Naive thymus-derived CD4-positive, alpha-beta T cell (primary cell): ENCODE measurements around the gene MIOX. TPM values are rescaled to one million over a fixed set of nuclear protein-coding genes. Genes with fewer than 3 reads are reported as not detected.

Experiments
- ATAC-seq: fragments of 150-1000 bp; cut with Tn5 transposase; 2 replicates; pipeline ENCODE4 v1.10.0; 2021; ENCODE audit warnings: mild to moderate bottlenecking, moderate library complexity
- CTCF ChIA-PET: fragments of 350-600 bp; sonication (Branson Sonifier 250); formaldehyde crosslinking; loops from one replicate; lab custom pipeline; 2021; ENCODE audit warnings: antibody characterized with exemption; lab: Charles Lee
- POLR2A ChIA-PET: fragments of 350-600 bp; sonication (Branson Sonifier 250); formaldehyde crosslinking; loops from one replicate; lab custom pipeline; 2021; ENCODE audit warnings: antibody characterized with exemption, inconsistent platforms; lab: Charles Lee
- DNase-seq, 9 donors: peaks; one replicate each; pipeline versions ENCODE4 v3.0.0 to v3.0.0-alpha.2; 2020 to 2022; ENCODE audit warnings: mixed read lengths in 1 of 9
- H3K27ac ChIP-seq: one replicate; pipeline ENCODE4 v1.7.0; 2013; ENCODE audit warnings: mild to moderate bottlenecking, low read depth, low read length, moderate library complexity
- H3K27me3 ChIP-seq, 2 donors: one replicate each; pipeline ENCODE4 v1.7.0; 2013; ENCODE audit warnings: low read length in 2 of 2, mild to moderate bottlenecking in 2 of 2, moderate library complexity in 2 of 2; ENCODE audit not compliant: control insufficient read depth in 2 of 2, insufficient read depth in 2 of 2
- H3K36me3 ChIP-seq, 3 experiments: 1 replicate in 2 of 3; 2 replicates in 1 of 3; pipeline ENCODE4 v1.7.0; 2013; ENCODE audit warnings: low read length in 3 of 3, mild to moderate bottlenecking in 3 of 3, moderate library complexity in 1 of 3; ENCODE audit not compliant: insufficient read depth in 3 of 3, control insufficient read depth in 2 of 3
- H3K4me1 ChIP-seq, 2 donors: one replicate each; pipeline ENCODE4 v1.7.0; 2013; ENCODE audit warnings: low read length in 2 of 2, mild to moderate bottlenecking in 2 of 2, moderate library complexity in 1 of 2; ENCODE audit not compliant: control insufficient read depth in 2 of 2, insufficient read depth in 2 of 2
- H3K4me3 ChIP-seq: 2 replicates; pipeline ENCODE4 v1.7.0; 2013; ENCODE audit warnings: mild to moderate bottlenecking, low read length
- H3K9me3 ChIP-seq, 3 experiments: 1 replicate in 2 of 3; 2 replicates in 1 of 3; pipeline ENCODE4 v1.7.0; 2013; ENCODE audit warnings: low read length in 3 of 3; ENCODE audit not compliant: control insufficient read depth in 2 of 3
- H3K27ac Mint-ChIP-seq, 9 donors: one replicate each; pipeline ENCODE4 v1.8.0; 2020 to 2022; ENCODE audit warnings: mixed read lengths in 9 of 9, mild to moderate bottlenecking in 8 of 9, moderate library complexity in 5 of 9, inconsistent platforms in 2 of 9
- H3K27me3 Mint-ChIP-seq, 5 donors: one replicate each; pipeline ENCODE4 v1.8.0; 2021 to 2022; ENCODE audit warnings: mixed read lengths in 5 of 5, mild to moderate bottlenecking in 1 of 5
- H3K36me3 Mint-ChIP-seq, 5 donors: one replicate each; pipeline ENCODE4 v1.8.0; 2020 to 2022; ENCODE audit warnings: mixed read lengths in 5 of 5, mild to moderate bottlenecking in 3 of 5, inconsistent platforms in 1 of 5
- H3K4me1 Mint-ChIP-seq, 7 donors: one replicate each; pipeline ENCODE4 v1.8.0; 2020 to 2022; ENCODE audit warnings: mixed read lengths in 7 of 7, mild to moderate bottlenecking in 3 of 7, inconsistent platforms in 1 of 7
- H3K4me3 Mint-ChIP-seq, 10 donors: one replicate each; pipeline ENCODE4 v1.8.0; 2020 to 2022; ENCODE audit warnings: mild to moderate bottlenecking in 10 of 10, mixed read lengths in 10 of 10, moderate library complexity in 6 of 10, inconsistent platforms in 2 of 10
- H3K9me3 Mint-ChIP-seq, 11 donors: one replicate each; pipeline ENCODE4 v1.8.0; 2020 to 2022; ENCODE audit warnings: mixed read lengths in 11 of 11, mild to moderate bottlenecking in 4 of 11, inconsistent platforms in 1 of 11, moderate library complexity in 1 of 11
- intact Hi-C, 2 donors: fragments of 100-400 bp; cut with micrococcal nuclease; formaldehyde crosslinking; loops; one replicate each; pipeline ENCODE4 v1.15.1; 2023
- polyA plus RNA-seq, 2 donors: library from polyadenylated mRNA; unstranded; fragments of 300-500 nt; fragmentation: Illumina TruSeq; gene quantifications; one replicate each; pipeline ENCODE4 v1.2.3, GENCODE V29; 2021
- total RNA-seq, 6 experiments: library from RNA in 5 of 6; stranded (reverse) in 5 of 6; gene quantifications; 1 replicate in 5 of 6; 2 replicates in 1 of 6; pipeline ENCODE4 v1.2.3 and lab custom pipeline; 2021 to 2026

Gene MIOX
- total and polyA plus RNA-seq, 7 experiments from 2014 or later, result 0.22 TPM; not detected in 6

DNA sequence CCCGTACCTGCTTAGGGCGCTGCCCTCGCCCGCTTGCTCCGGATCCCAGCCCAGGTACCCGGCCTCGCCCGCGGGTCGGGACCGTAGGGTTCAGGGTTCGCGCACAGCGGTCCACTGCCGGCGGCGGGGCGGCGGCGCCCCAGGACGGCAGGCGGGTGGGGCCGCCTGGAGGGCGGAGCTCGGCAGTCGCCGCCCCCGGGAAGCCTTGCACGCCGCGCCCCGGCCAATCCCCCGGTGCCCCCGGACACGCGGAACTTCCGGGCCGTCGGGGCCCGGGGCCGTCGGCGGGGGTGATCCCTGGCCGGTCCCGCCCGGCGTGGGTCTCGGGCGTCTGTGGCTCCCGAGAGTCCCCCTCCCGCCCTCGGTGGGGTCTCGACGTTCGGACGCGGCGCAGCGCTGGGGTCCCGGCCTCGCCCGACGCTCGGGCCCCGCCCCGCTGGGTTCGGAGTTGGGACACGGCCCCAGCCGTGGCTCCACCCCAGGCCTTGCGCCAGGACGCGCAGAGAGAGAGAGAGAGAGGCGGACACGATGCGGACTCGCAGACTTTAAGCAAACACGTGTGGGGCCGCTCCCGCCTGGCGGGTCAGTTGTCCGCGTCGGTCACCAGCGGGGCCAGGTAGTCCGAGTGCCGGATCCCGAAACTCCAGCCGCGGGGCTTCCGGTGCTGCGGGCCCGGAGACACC is 43.4 kb downstream of the MIOX start, which contains the start of gene TYMP:
TYMP (minus strand) TSS at position 116 of the 683 bp plus-strand sequence. CDS start 303 bp downstream, outside the sequence.
- Mint-ChIP-seq H3K27me3 (peaks cover 0 to 5% (median 0%) of the 10 kb centered on the region in 5 donors), H3K27ac (peak within 1 kb of the TSS in 7 of 9 donors; percentile 84 to 100 (median 92)), H3K4me1 (peaks cover 0 to 49% (median 30%) of the 10 kb centered on the region in 7 donors), H3K9me3 (no peaks in the 10 kb centered on the region), H3K4me3 (peak within 1 kb of the TSS; percentile 80 to 96 (median 87)), H3K36me3 (peaks cover 0 to 23% (median 0%) of the 10 kb centered on the region in 5 donors)
- H3K4me3 ChIP-seq, result peak within 1 kb of the TSS; percentile 86
- ChIA-PET CTCF (interaction anchor here (1.0 to 1.1 kb wide), 2 partner anchors 33 to 91 kb away, joined by 3 read pairs; partner anchors contain the start of gene SYCE3), POLR2A (interaction anchor here (0.6 to 7.1 kb wide), 7 partner anchors 9 to 98 kb away, joined by 3 to 127 read pairs (median 77); partner anchors contain the start of genes ARSA, LMF2 and NCAPH2)
- ATAC-seq (peak; percentile 23), DNase-seq (peak in 4 of 9 donors; percentile 33 to 89 (median 52))
- peak within 1 kb of the TSS; percentile 84 for H3K27ac ChIP-seq
- H3K27me3 ChIP-seq, result no peaks in the 10 kb centered on the region
- H3K36me3 ChIP-seq, result no peaks in the 10 kb centered on the region
- peaks cover 5 to 14% of the 10 kb centered on the region in 2 donors for H3K4me1 ChIP-seq
- intact Hi-C loops, result loop anchor here (1.0 to 10.0 kb wide), 6 partner anchors 15 to 565 kb away; partner anchors contain the start of genes HDAC10 (in 1 of the 2), KLHDC7B (in 1 of the 2), NCAPH2 (in 1 of the 2) and PIM3 (in 1 of the 2)
- H3K9me3 ChIP-seq, result no peaks in the 10 kb centered on the region

GRCh38 chr22:50530580-50530876 is 43.9 kb downstream of the MIOX start:
- Mint-ChIP-seq H3K27ac (peak overlapping the region in 6 of 9 donors; percentile 81 to 100 (median 91)), H3K9me3 (no peaks in the 10 kb centered on the region), H3K36me3 (peaks cover 0 to 23% (median 0%) of the 10 kb centered on the region in 5 donors), H3K4me3 (peak overlapping the region; percentile 45 to 96 (median 86)), H3K27me3 (peaks cover 0 to 5% (median 0%) of the 10 kb centered on the region in 5 donors), H3K4me1 (peaks cover 0 to 49% (median 30%) of the 10 kb centered on the region in 7 donors)
- intact Hi-C loops, result loop anchor here in 1 of 2 donors (1.0 to 10.0 kb wide), 3 partner anchors 14 to 566 kb away; partner anchors contain the start of genes KLHDC7B, NCAPH2 and PIM3
- no peaks in the 10 kb centered on the region for H3K9me3 ChIP-seq
- no peaks in the 10 kb centered on the region for H3K36me3 ChIP-seq
- ATAC-seq (no peak), DNase-seq (peak in 1 of 9 donors; percentile 65)
- POLR2A ChIA-PET, result interaction anchor here (0.6 to 2.4 kb wide), 3 partner anchors 9 to 33 kb away, joined by 5 to 16 read pairs (median 9); partner anchors contain the start of gene SYCE3
- H3K27ac ChIP-seq, result peak overlapping the region; percentile 84
- no peaks in the 10 kb centered on the region for H3K27me3 ChIP-seq
- peak overlapping the region; percentile 86 for H3K4me3 ChIP-seq
- H3K4me1 ChIP-seq, result peaks cover 5 to 14% of the 10 kb centered on the region in 2 donors
- CTCF ChIA-PET, result no interaction called here

DNA sequence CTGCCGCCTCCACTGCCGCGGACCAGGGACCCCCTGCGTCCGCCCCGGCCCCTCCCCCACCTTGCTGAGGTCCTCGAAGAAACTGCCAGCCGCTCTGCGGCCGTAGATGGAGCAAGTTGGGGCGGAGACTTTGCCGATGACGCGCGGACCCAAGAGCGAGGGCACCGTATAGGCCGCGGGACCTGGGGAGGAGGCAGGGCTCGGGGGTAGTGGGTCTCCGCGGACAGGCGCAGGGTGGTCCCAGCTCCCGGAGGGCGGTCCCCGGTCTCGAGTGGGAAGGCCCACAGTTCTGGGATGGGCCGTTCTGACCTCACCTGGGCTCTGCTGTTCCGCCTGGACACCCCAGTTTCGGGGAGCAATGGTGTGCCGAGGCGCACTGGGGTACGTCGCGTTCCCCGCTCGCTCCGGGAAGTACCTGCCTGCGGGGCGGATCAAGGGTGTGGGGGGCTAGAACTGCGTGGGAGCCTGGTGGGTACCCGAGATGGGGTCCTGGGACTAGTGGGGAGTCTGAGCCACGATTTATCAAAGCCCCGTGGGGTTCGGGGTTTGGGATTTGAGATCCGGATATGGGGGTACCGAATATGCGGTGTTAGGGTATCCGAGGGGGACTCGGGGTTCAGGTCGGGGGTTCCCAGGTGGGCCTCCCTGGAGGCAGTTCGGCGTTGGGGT is 44.4 kb downstream of the MIOX start:
- ATAC-seq, result peak; percentile 60
- ChIA-PET POLR2A (interaction anchor here (0.6 to 2.4 kb wide), 5 partner anchors 9 to 90 kb away, joined by 5 to 16 read pairs (median 9); partner anchors contain the start of gene SYCE3), CTCF (no interaction called here)
- H3K9me3 Mint-ChIP-seq, result no peaks in the 10 kb centered on the region
- peaks cover 0 to 23% (median 0%) of the 10 kb centered on the region in 5 donors for H3K36me3 Mint-ChIP-seq
- peak overlapping the region; percentile 80 to 96 (median 87) for H3K4me3 Mint-ChIP-seq
- H3K27me3 ChIP-seq, result no peaks in the 10 kb centered on the region
- peak in 7 of 9 donors; percentile 46 to 85 (median 57) for DNase-seq
- peak overlapping the region; percentile 67 to 100 (median 90) for H3K27ac Mint-ChIP-seq
- H3K4me1 Mint-ChIP-seq, result peaks cover 0 to 49% (median 30%) of the 10 kb centered on the region in 7 donors
- no peaks in the 10 kb centered on the region for H3K9me3 ChIP-seq
- intact Hi-C loops, result loop anchor here (1.0 to 10.0 kb wide), 7 partner anchors 8 to 566 kb away; partner anchors contain the start of genes SYCE3 (in 2 of the 2), KLHDC7B (in 1 of the 2), NCAPH2 (in 1 of the 2) and PIM3 (in 1 of the 2)
- peaks cover 0 to 5% (median 0%) of the 10 kb centered on the region in 5 donors for H3K27me3 Mint-ChIP-seq
- H3K4me1 ChIP-seq, result peaks cover 5 to 14% of the 10 kb centered on the region in 2 donors
- peak overlapping the region; percentile 86 for H3K4me3 ChIP-seq
- peak overlapping the region; percentile 84 for H3K27ac ChIP-seq
- no peaks in the 10 kb centered on the region for H3K36me3 ChIP-seq

GRCh38 chr22:50531546-50531961 is 44.9 kb downstream of the MIOX start:
- Mint-ChIP-seq H3K4me3 (peak overlapping the region; percentile 80 to 96 (median 87)), H3K27me3 (peaks cover 0 to 5% (median 0%) of the 10 kb centered on the region in 5 donors), H3K36me3 (peaks cover 0 to 23% (median 0%) of the 10 kb centered on the region in 5 donors), H3K4me1 (peaks cover 0 to 54% (median 30%) of the 10 kb centered on the region in 7 donors), H3K9me3 (no peaks in the 10 kb centered on the region), H3K27ac (peak overlapping the region in 7 of 9 donors; percentile 84 to 100 (median 92))
- Histone ChIP-seq H3K27me3 (no peaks in the 10 kb centered on the region), H3K27ac (peak overlapping the region; percentile 84), H3K4me3 (peak overlapping the region; percentile 86), H3K4me1 (peaks cover 3 to 12% of the 10 kb centered on the region in 2 donors), H3K9me3 (no peaks in the 10 kb centered on the region), H3K36me3 (no peaks in the 10 kb centered on the region)
- ATAC-seq, result peak; percentile 64
- ChIA-PET POLR2A (interaction anchor here (1.0 to 2.4 kb wide), 5 partner anchors 8 to 89 kb away, joined by 7 to 16 read pairs (median 9); partner anchors contain the start of genes CHKB and SYCE3), CTCF (interaction anchor here (1.2 kb wide), 1 partner anchor 31 kb away, joined by 4 read pairs; the partner anchor contains the start of gene SYCE3)
- peak in 4 of 9 donors; percentile 27 to 82 (median 44) for DNase-seq
- intact Hi-C loops, result loop anchor here (1.0 to 10.0 kb wide), 6 partner anchors 8 to 567 kb away; partner anchors contain the start of genes SYCE3 (in 2 of the 2), KLHDC7B (in 1 of the 2) and PIM3 (in 1 of the 2)

DNA sequence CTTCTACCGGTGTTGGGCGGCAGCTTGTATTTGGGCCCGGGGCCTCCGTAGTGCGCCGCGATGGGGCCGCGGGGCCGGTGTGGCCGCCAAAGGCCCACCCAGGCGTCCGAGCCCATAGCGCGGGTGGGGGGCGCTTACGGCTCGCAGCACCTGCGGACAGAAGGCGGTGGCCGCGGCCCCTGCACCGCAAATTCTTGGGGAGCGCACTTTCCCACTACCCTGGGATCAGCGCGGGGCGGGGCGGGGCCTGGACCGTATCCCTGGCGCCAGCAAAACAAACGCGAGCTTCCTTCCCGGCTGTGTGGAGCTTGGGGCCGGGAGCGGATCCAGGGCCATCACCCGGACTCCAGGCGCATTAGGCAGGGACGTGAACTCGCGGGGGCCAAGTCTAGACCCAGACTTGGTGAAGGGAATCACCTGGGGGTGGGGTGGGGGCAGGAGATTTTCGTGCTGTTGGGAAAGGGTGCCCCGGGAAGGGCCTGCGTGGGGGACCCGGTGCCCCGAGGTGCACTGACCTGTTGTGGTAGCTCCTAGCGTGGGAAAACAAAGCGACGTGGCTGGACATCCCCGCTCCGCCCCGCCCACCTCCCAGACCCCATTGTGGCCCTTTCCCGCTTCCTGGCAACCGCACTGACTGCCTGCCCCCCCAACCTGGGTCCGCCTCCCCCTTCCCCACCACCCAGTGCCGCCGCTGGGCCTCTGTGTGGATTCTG is 45.5 kb downstream of the MIOX start:
- H3K36me3 Mint-ChIP-seq, result peaks cover 0 to 18% (median 0%) of the 10 kb centered on the region in 5 donors
- H3K27ac Mint-ChIP-seq, result peak overlapping the region in 6 of 9 donors; percentile 28 to 100 (median 86)
- H3K4me1 ChIP-seq, result peaks cover 0 to 7% of the 10 kb centered on the region in 2 donors
- peak overlapping the region; percentile 86 for H3K4me3 ChIP-seq
- peaks cover 0 to 54% (median 25%) of the 10 kb centered on the region in 7 donors for H3K4me1 Mint-ChIP-seq
- intact Hi-C loops, result loop anchor here (1.0 to 10.0 kb wide), 6 partner anchors 7 to 567 kb away; partner anchors contain the start of genes SYCE3 (in 2 of the 2), KLHDC7B (in 1 of the 2) and PIM3 (in 1 of the 2)
- peak in 1 of 9 donors; percentile 54 for DNase-seq
- peaks cover 0 to 5% (median 0%) of the 10 kb centered on the region in 5 donors for H3K27me3 Mint-ChIP-seq
- ChIA-PET POLR2A (interaction anchor here (1.0 to 2.4 kb wide), 5 partner anchors 8 to 89 kb away, joined by 7 to 16 read pairs (median 9); partner anchors contain the start of genes CHKB and SYCE3), CTCF (interaction anchor here (1.2 kb wide), 1 partner anchor 31 kb away, joined by 4 read pairs; the partner anchor contains the start of gene SYCE3)
- H3K36me3 ChIP-seq, result no peaks in the 10 kb centered on the region
- H3K27ac ChIP-seq, result peak overlapping the region; percentile 84
- no peaks in the 10 kb centered on the region for H3K27me3 ChIP-seq
- H3K9me3 Mint-ChIP-seq, result no peaks in the 10 kb centered on the region
- no peak for ATAC-seq
- H3K4me3 Mint-ChIP-seq, result peak overlapping the region; percentile 39 to 96 (median 85)
- H3K9me3 ChIP-seq, result no peaks in the 10 kb centered on the region
